ENCODE measurements around the gene NCOA1. TPM values are rescaled to one million over a fixed set of nuclear protein-coding genes. Genes with fewer than 3 reads are reported as not detected.
A peak's percentile ranks its signal among the peaks of the same experiment; 100 is the strongest.

The NCOA1 gene
- total and polyA plus RNA-seq, 10 of the 15 experiments (the other 5 are each of a cell fraction or from before 2014, with no cell fraction given) = 1.8 to 35.6 (median 6.1) TPM

DNA sequence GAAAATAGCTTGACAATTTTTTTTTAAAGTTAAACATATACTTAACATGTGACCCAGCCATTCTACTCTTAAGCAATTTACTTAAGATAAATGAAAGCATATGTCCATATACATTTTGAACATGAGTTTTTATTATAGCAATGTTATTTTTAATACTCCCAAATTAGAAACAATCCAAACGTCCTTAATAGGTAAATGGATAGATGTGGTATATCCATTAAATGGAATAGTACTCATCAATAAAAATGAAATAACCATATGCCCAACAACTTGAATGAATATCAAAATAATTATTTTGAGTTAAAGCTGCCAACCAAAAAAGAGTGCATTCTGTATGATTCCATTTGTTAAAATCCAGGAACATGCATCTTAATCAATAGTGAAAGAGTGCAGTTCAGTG is 29.1 kb downstream of the NCOA1 start (continued):
- TF ChIP-seq, protein P1, sequence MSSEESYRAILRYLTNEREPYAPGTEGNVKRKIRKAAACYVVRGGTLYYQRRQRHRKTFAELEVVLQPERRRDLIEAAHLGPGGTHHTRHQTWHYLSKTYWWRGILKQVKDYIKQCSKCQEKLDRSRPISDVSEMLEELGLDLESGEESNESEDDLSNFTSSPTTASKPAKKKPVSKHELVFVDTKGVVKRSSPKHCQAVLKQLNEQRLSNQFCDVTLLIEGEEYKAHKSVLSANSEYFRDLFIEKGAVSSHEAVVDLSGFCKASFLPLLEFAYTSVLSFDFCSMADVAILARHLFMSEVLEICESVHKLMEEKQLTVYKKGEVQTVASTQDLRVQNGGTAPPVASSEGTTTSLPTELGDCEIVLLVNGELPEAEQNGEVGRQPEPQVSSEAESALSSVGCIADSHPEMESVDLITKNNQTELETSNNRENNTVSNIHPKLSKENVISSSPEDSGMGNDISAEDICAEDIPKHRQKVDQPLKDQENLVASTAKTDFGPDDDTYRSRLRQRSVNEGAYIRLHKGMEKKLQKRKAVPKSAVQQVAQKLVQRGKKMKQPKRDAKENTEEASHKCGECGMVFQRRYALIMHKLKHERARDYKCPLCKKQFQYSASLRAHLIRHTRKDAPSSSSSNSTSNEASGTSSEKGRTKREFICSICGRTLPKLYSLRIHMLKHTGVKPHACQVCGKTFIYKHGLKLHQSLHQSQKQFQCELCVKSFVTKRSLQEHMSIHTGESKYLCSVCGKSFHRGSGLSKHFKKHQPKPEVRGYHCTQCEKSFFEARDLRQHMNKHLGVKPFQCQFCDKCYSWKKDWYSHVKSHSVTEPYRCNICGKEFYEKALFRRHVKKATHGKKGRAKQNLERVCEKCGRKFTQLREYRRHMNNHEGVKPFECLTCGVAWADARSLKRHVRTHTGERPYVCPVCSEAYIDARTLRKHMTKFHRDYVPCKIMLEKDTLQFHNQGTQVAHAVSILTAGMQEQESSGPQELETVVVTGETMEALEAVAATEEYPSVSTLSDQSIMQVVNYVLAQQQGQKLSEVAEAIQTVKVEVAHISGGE (CRISPR knock-in tag; IDR thresholded peaks at IDR 0.05) = no peak
- TF ChIP-seq ATF7 (IDR thresholded peaks at IDR 0.05; ENCODE audit: low read depth) = no peak
- TF ChIP-seq MTA3 (IDR thresholded peaks at IDR 0.05; ENCODE audit: borderline replicate concordance, low read length) = no peak
- TF ChIP-seq SPI1 (IDR thresholded peaks at IDR 0.05; ENCODE audit: borderline replicate concordance, insufficient read depth, low read depth, low read length) = no peak
- no peak for TF ChIP-seq JUND (IDR thresholded peaks at IDR 0.05; ENCODE audit: low read depth, low read length)

DNA sequence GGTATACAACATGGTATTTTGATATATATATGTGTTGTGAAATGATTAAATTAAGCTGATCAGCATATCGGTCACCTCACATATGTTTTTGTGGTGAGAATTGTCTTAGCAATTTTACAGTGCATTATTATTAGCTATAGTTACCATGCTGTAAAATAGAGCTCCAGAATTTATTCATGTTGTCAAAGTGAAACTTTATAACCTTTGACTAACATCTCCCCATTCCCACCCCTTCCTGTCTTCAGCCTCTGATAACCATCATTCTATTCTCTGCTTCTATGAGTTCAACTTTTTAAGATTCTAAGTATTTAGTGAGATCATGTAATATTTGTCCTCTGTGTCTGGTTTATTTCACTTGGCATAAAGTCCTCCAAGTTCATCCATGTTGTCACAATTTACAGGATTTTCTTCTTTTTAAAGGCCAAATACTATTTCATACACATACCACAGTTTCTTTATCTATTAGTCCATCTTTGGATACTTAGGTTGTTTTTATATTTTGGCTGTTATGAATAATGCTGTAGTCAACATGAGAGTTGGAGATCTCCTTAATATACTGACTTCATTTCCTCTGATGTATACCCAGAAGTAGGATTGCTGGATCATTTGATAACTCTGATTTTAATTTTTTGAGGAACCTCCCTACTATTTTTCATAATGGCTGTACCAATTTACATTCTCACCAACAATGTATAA is 30.3 kb downstream of the NCOA1 start:
- POLR2A ChIA-PET = interaction anchor here (0.5 to 1.0 kb wide), 2 partner anchors 9 to 302 kb away, joined by 3 read pairs; no protein-coding TSS in a partner anchor
- 38% methylated on average over 1 of the region's 1 CpG for WGBS (ENCODE audit: insufficient coverage, insufficient replicate concordance, low lambda C conversion rate, missing lambda C conversion rate)
- TF ChIP-seq RUNX3 (IDR thresholded peaks at IDR 0.05; ENCODE audit: low read length) = peak; percentile 24; the same call in 1 of the 2 replicates
- TF ChIP-seq JUNB (IDR thresholded peaks at IDR 0.05) = peak; percentile 46
- TF ChIP-seq, protein P2, sequence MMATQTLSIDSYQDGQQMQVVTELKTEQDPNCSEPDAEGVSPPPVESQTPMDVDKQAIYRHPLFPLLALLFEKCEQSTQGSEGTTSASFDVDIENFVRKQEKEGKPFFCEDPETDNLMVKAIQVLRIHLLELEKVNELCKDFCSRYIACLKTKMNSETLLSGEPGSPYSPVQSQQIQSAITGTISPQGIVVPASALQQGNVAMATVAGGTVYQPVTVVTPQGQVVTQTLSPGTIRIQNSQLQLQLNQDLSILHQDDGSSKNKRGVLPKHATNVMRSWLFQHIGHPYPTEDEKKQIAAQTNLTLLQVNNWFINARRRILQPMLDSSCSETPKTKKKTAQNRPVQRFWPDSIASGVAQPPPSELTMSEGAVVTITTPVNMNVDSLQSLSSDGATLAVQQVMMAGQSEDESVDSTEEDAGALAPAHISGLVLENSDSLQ (IDR thresholded peaks at IDR 0.05) = no peak
- TF ChIP-seq NFYA (IDR thresholded peaks at IDR 0.05; ENCODE audit: borderline replicate concordance, low read depth, low read length) = no peak
- TF ChIP-seq IKZF1 (conservative IDR thresholded peaks at IDR 0.05) = no peak
- Histone ChIP-seq H4K20me1 (ENCODE audit: control insufficient read depth, insufficient read depth) (no peaks in the 10 kb centered on the region), H3K27me3 (replicated peaks in 1 of 2; ENCODE audit: control insufficient read depth in 2 of 2, insufficient read depth in 2 of 2, low read length in 1 of 2) (no peaks in the 10 kb centered on the region), H3K36me3 (ENCODE audit: control insufficient read depth in 2 of 2, insufficient read depth in 2 of 2, low read length in 1 of 2) (no peaks in the 10 kb centered on the region), H3K27ac (ENCODE audit: control insufficient read depth, insufficient read depth) (no peak overlapping the region), H3K4me1 (ENCODE audit: control insufficient read depth, insufficient read depth, low read length) (no peaks in the 10 kb centered on the region), H3K4me3 (no peak overlapping the region), H3K9me3 (replicated peaks; ENCODE audit: control insufficient read depth, insufficient read depth, low read length) (no peaks in the 10 kb centered on the region; the same call in 1 of the 3 replicates), H3K9ac (ENCODE audit: control insufficient read depth, insufficient read depth, low read length) (no peak overlapping the region), H3K4me2 (ENCODE audit: control insufficient read depth, insufficient read depth) (peak overlapping the region; percentile 38; the same call in 1 of the 2 replicates), H2AFZ (ENCODE audit: control insufficient read depth, low read depth, low read length) (no peak overlapping the region), H3K79me2 (ENCODE audit: control insufficient read depth, insufficient read depth, low read length) (peaks cover 39% of the 10 kb centered on the region)
- BruUV-seq (replicated peaks) = no TSS peak
- ATAC-seq (peak; percentile 45), DNase-seq (ENCODE audit: low read depth, low spot score) (no peak), FAIRE-seq (no peak)
- RAD21 ChIA-PET (ENCODE audit: unreplicated experiment) = interaction anchor here (1.9 kb wide), 1 partner anchor 58 kb away, joined by 5 read pairs; no protein-coding TSS in a partner anchor
- SMC1A ChIA-PET (ENCODE audit: uncharacterized antibody, unreplicated experiment) = interaction anchor here (0.7 to 3.1 kb wide), 11 partner anchors 9 to 202 kb away, joined by 3 to 16 read pairs (median 5); no protein-coding TSS in a partner anchor
- CTCF ChIA-PET = interaction anchor here (0.7 to 0.9 kb wide), 2 partner anchors 130 to 306 kb away, joined by 3 read pairs; no protein-coding TSS in a partner anchor
- intact Hi-C loops (cut with micrococcal nuclease; ENCODE audit: unreplicated experiment) (no loop called here), in situ Hi-C loops (cut with MboI) (no loop called here)

All from GM12878 (cell line).